8988T (cell line): ENCODE data around the gene C11orf87.

Source experiments
- DNase-seq: peaks from one replicate; pipeline ENCODE4 v3.0.0; 2011

Gene C11orf87

GRCh38 chr11:109421981-109422869 is at the start of gene C11orf87:
Gene C11orf87 (plus strand): TSS chr11:109422190. CDS start chr11:109423634, 1,444 bp downstream.
- DNase-seq = no peak

- no peak for DNase-seq
Measured at GRCh38 chr11:109374032-109374431, 48.0 kb upstream of the C11orf87 start.

- no peak for DNase-seq
Measured at GRCh38 chr11:109374441-109374840, 47.5 kb upstream of the C11orf87 start.

GRCh38 chr11:109377039-109377742 is 44.8 kb upstream of the C11orf87 start:
- no peak for DNase-seq

- DNase-seq = no peak
Measured at GRCh38 chr11:109378034-109378433, 44.0 kb upstream of the C11orf87 start.

- DNase-seq = no peak
Measured at GRCh38 chr11:109383306-109383705, 38.7 kb upstream of the C11orf87 start.

GRCh38 chr11:109384873-109385272 is 37.1 kb upstream of the C11orf87 start:
- no peak for DNase-seq

GRCh38 chr11:109388982-109389381 is 33.0 kb upstream of the C11orf87 start:
- DNase-seq = no peak

GRCh38 chr11:109390752-109391151 is 31.2 kb upstream of the C11orf87 start:
- DNase-seq = no peak

GRCh38 chr11:109401545-109401944 is 20.4 kb upstream of the C11orf87 start:
- no peak for DNase-seq

- DNase-seq = no peak
Measured at GRCh38 chr11:109405671-109406070, 16.3 kb upstream of the C11orf87 start.

- DNase-seq = no peak
Measured at GRCh38 chr11:109416601-109417000, 5.4 kb upstream of the C11orf87 start.

GRCh38 chr11:109422870-109423465 is 978 bp downstream of the C11orf87 start:
- DNase-seq = no peak

GRCh38 chr11:109423466-109424190 is 1.6 kb downstream of the C11orf87 start:
- DNase-seq = no peak

GRCh38 chr11:109424901-109425300 is 2.9 kb downstream of the C11orf87 start:
- no peak for DNase-seq

- DNase-seq = no peak
Measured at GRCh38 chr11:109425554-109425953, 3.6 kb downstream of the C11orf87 start.

GRCh38 chr11:109426442-109427240 is 4.7 kb downstream of the C11orf87 start:
- no peak for DNase-seq

GRCh38 chr11:109432105-109432504 is 10.1 kb downstream of the C11orf87 start:
- no peak for DNase-seq

- no peak for DNase-seq
Measured at GRCh38 chr11:109433753-109434256, 11.8 kb downstream of the C11orf87 start.

GRCh38 chr11:109435121-109435742 is 13.2 kb downstream of the C11orf87 start:
- DNase-seq = no peak

GRCh38 chr11:109439684-109440083 is 17.7 kb downstream of the C11orf87 start:
- no peak for DNase-seq
